Measurements from ENCODE around the gene TTLL7. TPM values are rescaled to one million over a fixed set of nuclear protein-coding genes. Genes with fewer than 3 reads are reported as not detected.

Gene TTLL7
- total and polyA plus RNA-seq, 8 donors, result 3.9 to 15.0 (median 6.4) TPM

GRCh38 chr1:83882906-83883305, 116.0 kb downstream of the TTLL7 start:
- intact Hi-C loops (cut with DNase I), result no loop called here
- no peaks in the 10 kb centered on the region for H3K4me1 ChIP-seq
- no peaks in the 10 kb centered on the region for H3K9me3 ChIP-seq
- no peaks in the 10 kb centered on the region for H3K36me3 ChIP-seq
- H3K27me3 ChIP-seq, result no peaks in the 10 kb centered on the region
- no peak overlapping the region for H3K4me3 ChIP-seq
- ATAC-seq (peak; percentile 50), DNase-seq (peak in 2 of 4 donors; percentile 10 to 31)
- H3K27ac ChIP-seq, result no peak overlapping the region
- peak in 1 of 2 donors; percentile 9 for TF ChIP-seq CTCF (IDR thresholded peaks at IDR 0.05)

GRCh38 chr1:83872515-83872914, 126.4 kb downstream of the TTLL7 start:
- Histone ChIP-seq H3K4me3 (no peak overlapping the region), H3K27me3 (no peaks in the 10 kb centered on the region), H3K27ac (no peak overlapping the region), H3K9me3 (no peaks in the 10 kb centered on the region), H3K4me1 (no peaks in the 10 kb centered on the region), H3K36me3 (no peaks in the 10 kb centered on the region)
- ATAC-seq, result no peak
- intact Hi-C loops (cut with DNase I), result no loop called here
- no peak for TF ChIP-seq CTCF (IDR thresholded peaks at IDR 0.05)
- DNase-seq, result no peak

GRCh38 chr1:83864991-83865390, 133.9 kb downstream of the TTLL7 start:
- H3K9me3 ChIP-seq, result no peaks in the 10 kb centered on the region
- no peaks in the 10 kb centered on the region for H3K36me3 ChIP-seq
- ATAC-seq, result no peak
- intact Hi-C loops (cut with DNase I), result no loop called here
- H3K27ac ChIP-seq, result no peak overlapping the region
- no peak for TF ChIP-seq CTCF (IDR thresholded peaks at IDR 0.05)
- no peak overlapping the region for H3K4me3 ChIP-seq
- DNase-seq, result no peak
- peaks cover 0 to 9% of the 10 kb centered on the region in 2 donors for H3K27me3 ChIP-seq
- H3K4me1 ChIP-seq, result no peaks in the 10 kb centered on the region

DNA sequence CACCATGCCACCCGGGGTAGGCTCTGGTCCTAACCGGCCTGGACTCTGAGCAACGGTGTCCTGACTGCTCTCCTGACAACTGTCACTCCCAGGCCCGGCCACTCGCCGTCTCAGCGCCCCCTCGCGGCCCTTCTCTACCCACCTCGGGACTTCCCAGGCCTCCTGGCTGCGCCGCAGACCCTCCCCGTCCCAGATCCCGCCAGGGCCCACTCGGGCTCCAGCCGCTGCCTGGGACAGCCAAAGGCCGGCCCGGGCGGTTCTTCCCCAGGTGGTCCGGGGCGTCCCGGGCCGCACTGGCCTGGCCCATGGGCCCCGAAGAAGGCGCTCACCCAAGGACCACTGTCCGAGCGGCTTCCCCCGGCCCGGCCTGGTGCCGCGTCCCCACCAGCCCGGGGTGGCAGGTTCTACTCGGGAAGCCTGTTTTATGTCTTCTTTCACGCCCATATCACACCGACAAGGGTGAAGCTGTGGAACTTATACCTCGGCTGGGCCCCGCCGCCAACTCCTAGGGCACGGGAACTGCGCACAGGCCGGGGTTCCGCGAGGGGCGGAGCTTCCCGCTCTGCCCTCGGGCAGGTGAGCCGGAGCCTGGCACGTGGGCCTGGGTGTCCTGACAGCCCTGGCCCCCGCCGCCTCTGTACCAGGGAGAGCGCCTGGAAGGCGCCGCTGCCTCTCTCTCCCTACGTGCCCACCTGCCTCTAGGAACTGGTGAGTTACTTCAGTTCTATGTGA, 138.3 kb downstream of the TTLL7 start:
- intact Hi-C loops (cut with DNase I), result no loop called here

More for the DNA sequence above, 138.3 kb downstream of the TTLL7 start:
- peak; percentile 99 for ATAC-seq
- H3K27me3 ChIP-seq, result peaks cover 0 to 9% of the 10 kb centered on the region in 2 donors
- peak; percentile 72 to 75 for TF ChIP-seq CTCF (IDR thresholded peaks at IDR 0.05)
- no peaks in the 10 kb centered on the region for H3K9me3 ChIP-seq
- peak overlapping the region; percentile 46 to 52 for H3K4me3 ChIP-seq
- H3K36me3 ChIP-seq, result no peaks in the 10 kb centered on the region
- DNase-seq, result peak; percentile 49 to 95 (median 74)
- H3K4me1 ChIP-seq, result no peaks in the 10 kb centered on the region
- peak overlapping the region; percentile 35 to 46 for H3K27ac ChIP-seq
